Measurements from ENCODE around the gene PCBP3. TPM values are rescaled to one million over a fixed set of nuclear protein-coding genes. Genes with fewer than 3 reads are reported as not detected.

Gene PCBP3
- total and polyA plus RNA-seq, 10 of the 15 experiments (the other 5 are each of a cell fraction or from before 2014, with no cell fraction given): 0.09 to 1.3 (median 0.46) TPM; not detected in 3

DNA sequence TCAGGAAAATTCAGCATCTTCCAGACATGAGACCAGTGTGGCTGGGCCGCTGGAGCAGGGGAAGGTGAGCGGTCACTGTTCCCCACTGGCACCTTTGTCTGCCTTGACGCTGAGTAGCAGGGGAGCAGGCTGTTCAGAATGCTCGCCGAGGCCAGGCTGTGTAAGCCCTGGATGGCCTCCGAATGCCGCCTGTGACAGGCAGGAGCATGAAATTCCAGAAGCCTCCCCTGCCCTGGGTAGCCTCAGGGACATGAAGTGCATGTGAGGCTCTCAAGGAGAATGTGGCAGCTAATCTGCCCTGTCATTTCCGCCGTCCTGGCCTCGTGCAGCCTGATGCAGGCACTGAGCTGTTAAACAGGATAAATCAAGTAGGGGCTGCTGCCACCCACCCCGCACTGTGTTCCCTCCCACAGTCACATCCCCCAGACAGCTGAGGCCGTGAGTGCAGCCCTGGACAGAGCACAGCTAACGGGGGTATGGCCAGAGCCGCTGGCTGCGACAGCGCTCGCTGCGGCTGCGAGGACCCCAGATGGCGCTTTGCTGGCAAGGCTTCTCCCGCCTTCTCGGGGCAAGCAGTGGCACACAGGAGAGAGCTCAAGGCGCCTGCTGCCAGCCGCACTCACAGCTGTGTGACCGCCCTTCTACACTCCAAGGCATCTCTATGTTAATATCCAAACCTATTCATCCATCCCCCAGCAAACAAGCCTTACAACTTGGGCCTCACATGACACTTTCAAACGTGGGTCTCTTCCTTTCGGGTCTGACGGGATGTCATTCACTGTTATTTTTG, 233.1 kb downstream of the PCBP3 start:
- FAIRE-seq: no peak
- no peaks in the 10 kb centered on the region for H3K4me1 ChIP-seq (ENCODE audit: control insufficient read depth, insufficient read depth, low read length)
- SMC1A ChIA-PET (ENCODE audit: uncharacterized antibody, unreplicated experiment): no interaction called here

GRCh38 chr21:45877171-45877438, 233.6 kb downstream of the PCBP3 start:
- intact Hi-C loops (cut with micrococcal nuclease; ENCODE audit: unreplicated experiment): no loop called here
- H3K4me3 ChIP-seq: no peak overlapping the region
- CTCF ChIA-PET: no interaction called here
- POLR2A ChIA-PET: interaction anchor here (0.5 kb wide), 1 partner anchor 37 kb away, joined by 3 read pairs; no protein-coding TSS in a partner anchor
- no peaks in the 10 kb centered on the region; a peak in 1 of 4 replicates for H3K27me3 ChIP-seq (replicated peaks in 1 of 2; ENCODE audit: control insufficient read depth in 2 of 2, insufficient read depth in 2 of 2, low read length in 1 of 2)
- H3K79me2 ChIP-seq (ENCODE audit: control insufficient read depth, insufficient read depth, low read length): no peaks in the 10 kb centered on the region
- no TSS peak for BruUV-seq (replicated peaks)
- no peaks in the 10 kb centered on the region for H3K9me3 ChIP-seq (replicated peaks; ENCODE audit: control insufficient read depth, insufficient read depth, low read length)
- WGBS (ENCODE audit: insufficient coverage, insufficient replicate concordance, low lambda C conversion rate, missing lambda C conversion rate): 49% methylated on average over 6 of the region's 6 CpGs
- H3K27ac ChIP-seq (ENCODE audit: control insufficient read depth, insufficient read depth): no peak overlapping the region
- no peaks in the 10 kb centered on the region; the same call in 1 of the 2 replicates for H4K20me1 ChIP-seq (ENCODE audit: control insufficient read depth, insufficient read depth)
- RAD21 ChIA-PET (ENCODE audit: unreplicated experiment): no interaction called here
- no peak for ATAC-seq
- no peak overlapping the region for H2AFZ ChIP-seq (ENCODE audit: control insufficient read depth, low read depth, low read length)
- no peak overlapping the region for H3K4me2 ChIP-seq (ENCODE audit: control insufficient read depth, insufficient read depth)
- SMC1A ChIA-PET (ENCODE audit: uncharacterized antibody, unreplicated experiment): no interaction called here
- TF ChIP-seq FOS (IDR thresholded peaks at IDR 0.05; ENCODE audit: borderline replicate concordance, extremely low read depth, insufficient read length): no peak
- no peak for DNase-seq (ENCODE audit: low read depth, low spot score)
- H3K9ac ChIP-seq (ENCODE audit: control insufficient read depth, insufficient read depth, low read length): no peak overlapping the region
- in situ Hi-C loops (cut with MboI): no loop called here
- no peak for FAIRE-seq
- H3K4me1 ChIP-seq (ENCODE audit: control insufficient read depth, insufficient read depth, low read length): no peaks in the 10 kb centered on the region
- H3K36me3 ChIP-seq (ENCODE audit: control insufficient read depth in 2 of 2, insufficient read depth in 2 of 2, low read length in 1 of 2): no peaks in the 10 kb centered on the region

More for the DNA sequence above, 233.1 kb downstream of the PCBP3 start:
- no peak for DNase-seq (ENCODE audit: low read depth, low spot score)
- in situ Hi-C loops (cut with MboI) (no loop called here), intact Hi-C loops (cut with micrococcal nuclease; ENCODE audit: unreplicated experiment) (no loop called here)
- Histone ChIP-seq H3K9ac (ENCODE audit: control insufficient read depth, insufficient read depth, low read length) (no peak overlapping the region), H4K20me1 (ENCODE audit: control insufficient read depth, insufficient read depth) (no peaks in the 10 kb centered on the region; the same call in 1 of the 2 replicates), H3K27ac (ENCODE audit: control insufficient read depth, insufficient read depth) (no peak overlapping the region), H3K4me3 (no peak overlapping the region), H3K36me3 (ENCODE audit: control insufficient read depth in 2 of 2, insufficient read depth in 2 of 2, low read length in 1 of 2) (no peaks in the 10 kb centered on the region), H3K4me2 (ENCODE audit: control insufficient read depth, insufficient read depth) (no peak overlapping the region), H2AFZ (ENCODE audit: control insufficient read depth, low read depth, low read length) (no peak overlapping the region), H3K79me2 (ENCODE audit: control insufficient read depth, insufficient read depth, low read length) (no peaks in the 10 kb centered on the region), H3K9me3 (replicated peaks; ENCODE audit: control insufficient read depth, insufficient read depth, low read length) (no peaks in the 10 kb centered on the region), H3K27me3 (replicated peaks in 1 of 2; ENCODE audit: control insufficient read depth in 2 of 2, insufficient read depth in 2 of 2, low read length in 1 of 2) (no peaks in the 10 kb centered on the region; a peak in 1 of 4 replicates)
- TF ChIP-seq YBX1 (IDR thresholded peaks at IDR 0.05): no peak
- TF ChIP-seq ZSCAN29 (IDR thresholded peaks at IDR 0.05): no peak
- TF ChIP-seq JUND (IDR thresholded peaks at IDR 0.05; ENCODE audit: low read depth, low read length): no peak
- no peak for TF ChIP-seq TAF1 (IDR thresholded peaks at IDR 0.05; ENCODE audit: borderline replicate concordance, low read depth, low read length)
- no peak for TF ChIP-seq TCF7 (IDR thresholded peaks at IDR 0.05; ENCODE audit: borderline replicate concordance)
- TF ChIP-seq TCF3 (IDR thresholded peaks at IDR 0.05; ENCODE audit: borderline replicate concordance, insufficient read depth, low read depth, low read length): no peak
- no peak for TF ChIP-seq RBBP5 (conservative IDR thresholded peaks at IDR 0.05)
- no peak for TF ChIP-seq MYC (IDR thresholded peaks at IDR 0.05; ENCODE audit: insufficient read depth, insufficient read length, insufficient replicate concordance, low read length, severe bottlenecking)
- no peak for TF ChIP-seq SUZ12 (IDR thresholded peaks at IDR 0.05; ENCODE audit: unreplicated experiment)
- ChIA-PET CTCF (no interaction called here), POLR2A (interaction anchor here (0.5 kb wide), 1 partner anchor 37 kb away, joined by 3 read pairs; no protein-coding TSS in a partner anchor), RAD21 (ENCODE audit: unreplicated experiment) (no interaction called here)
- ATAC-seq: no peak
- WGBS (ENCODE audit: insufficient coverage, insufficient replicate concordance, low lambda C conversion rate, missing lambda C conversion rate): 60% methylated on average over 28 of the region's 28 CpGs
- BruUV-seq (replicated peaks): no TSS peak

All from GM12878 (cell line).